ENCODE measurements around the gene ARPP21.
A peak's percentile ranks its signal among the peaks of the same experiment; 100 is the strongest.

ARPP21 gene

DNA sequence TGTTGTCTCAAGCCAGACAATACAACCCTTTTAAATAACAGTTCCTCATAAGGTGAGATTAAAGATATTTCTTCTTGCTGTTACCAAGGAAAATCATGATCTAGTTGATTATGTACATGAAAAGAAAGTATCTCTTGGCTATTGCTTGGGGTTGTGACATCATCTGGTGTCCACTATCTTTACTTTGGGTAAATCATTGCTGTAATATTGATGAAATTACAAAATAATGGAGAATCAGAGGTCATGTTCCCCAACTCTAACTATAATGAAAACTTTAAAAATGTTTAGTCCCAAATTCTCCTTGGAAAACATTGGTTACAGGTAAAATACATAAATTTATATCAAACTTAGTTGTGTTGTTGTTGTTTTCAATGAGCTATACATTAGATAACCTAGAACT, 142.2 kb downstream of the ARPP21 start:
- TF ChIP-seq GATA3 (IDR thresholded peaks at IDR 0.05; ENCODE audit: low read depth, low read length), result no peak

DNA sequence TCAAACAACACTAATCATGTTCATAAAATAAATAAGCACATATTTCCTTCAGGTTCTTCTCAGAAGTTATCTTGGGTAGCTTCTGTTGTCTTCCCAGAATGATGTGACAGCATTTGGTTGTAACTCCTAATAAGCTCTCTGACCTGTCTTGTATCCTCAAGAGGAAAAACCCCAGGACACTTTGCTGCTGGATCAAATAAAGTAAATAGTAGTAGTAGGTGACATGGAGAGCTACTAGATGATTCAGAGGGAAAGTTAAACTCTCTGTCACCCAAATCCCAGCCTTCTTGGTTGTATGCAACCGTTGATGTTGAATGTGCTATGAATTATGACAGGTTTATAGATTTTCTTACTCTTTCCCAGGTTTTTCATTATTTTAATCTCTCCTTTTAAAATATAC, 143.0 kb downstream of the ARPP21 start:
- TF ChIP-seq GATA3 (IDR thresholded peaks at IDR 0.05; ENCODE audit: low read depth, low read length), result no peak
- no peak for TF ChIP-seq GATA2 (IDR thresholded peaks at IDR 0.05; ENCODE audit: low read depth, low read length)

DNA sequence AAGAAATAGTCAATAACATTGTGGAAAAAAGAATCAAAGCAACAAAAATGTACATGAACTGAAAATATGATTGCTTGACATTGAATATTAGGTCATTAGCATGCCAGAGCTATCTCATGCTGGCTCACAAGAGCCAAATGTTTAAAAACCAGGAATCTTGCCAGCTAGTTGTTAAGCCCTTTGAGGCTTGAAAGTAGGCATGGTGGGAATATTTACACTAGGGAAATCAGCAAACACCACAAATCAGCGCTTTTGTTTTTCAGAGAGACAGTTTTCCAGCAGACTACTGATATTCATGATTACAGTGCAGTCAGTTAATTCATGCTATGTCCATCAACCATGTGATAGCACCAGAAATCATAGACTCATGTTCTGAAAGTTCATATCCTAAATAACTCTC, 144.8 kb downstream of the ARPP21 start:
- no peak for TF ChIP-seq GATA2 (IDR thresholded peaks at IDR 0.05; ENCODE audit: low read depth, low read length)
- TF ChIP-seq GATA3 (IDR thresholded peaks at IDR 0.05; ENCODE audit: low read depth, low read length), result no peak

DNA sequence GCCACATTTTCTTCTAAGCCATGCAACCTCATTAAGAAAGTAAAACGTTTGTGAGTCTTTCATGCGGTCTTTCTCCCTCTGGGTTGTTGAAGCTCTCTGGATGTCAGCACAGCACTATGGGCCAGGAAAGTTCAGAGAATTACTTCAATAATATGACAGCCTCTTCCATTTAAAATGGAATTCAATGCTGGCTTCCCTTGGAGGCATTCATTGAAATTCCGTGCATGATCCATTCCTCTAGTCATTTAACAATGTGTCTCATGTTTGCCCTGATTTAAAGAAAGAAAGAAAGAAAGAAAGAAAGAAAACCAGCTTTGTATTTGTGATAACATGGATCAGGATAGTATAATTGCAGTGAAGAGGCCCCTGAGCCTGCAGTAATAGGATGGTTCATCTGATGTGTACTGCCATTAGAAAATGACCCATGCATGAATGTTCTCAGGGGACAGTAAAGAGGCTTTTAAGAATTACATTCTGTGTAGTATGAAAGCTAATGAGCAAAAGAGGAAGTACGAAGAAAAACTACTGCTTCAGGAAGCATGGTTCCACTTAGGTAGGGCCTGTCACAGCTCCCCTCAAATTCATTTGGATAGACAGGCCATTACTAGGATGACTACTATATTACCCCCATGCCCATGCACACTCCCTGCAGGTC, 146.0 kb downstream of the ARPP21 start:
- TF ChIP-seq GATA2 (IDR thresholded peaks at IDR 0.05; ENCODE audit: low read depth, low read length) (no peak), GATA3 (IDR thresholded peaks at IDR 0.05; ENCODE audit: low read depth, low read length) (no peak)

DNA sequence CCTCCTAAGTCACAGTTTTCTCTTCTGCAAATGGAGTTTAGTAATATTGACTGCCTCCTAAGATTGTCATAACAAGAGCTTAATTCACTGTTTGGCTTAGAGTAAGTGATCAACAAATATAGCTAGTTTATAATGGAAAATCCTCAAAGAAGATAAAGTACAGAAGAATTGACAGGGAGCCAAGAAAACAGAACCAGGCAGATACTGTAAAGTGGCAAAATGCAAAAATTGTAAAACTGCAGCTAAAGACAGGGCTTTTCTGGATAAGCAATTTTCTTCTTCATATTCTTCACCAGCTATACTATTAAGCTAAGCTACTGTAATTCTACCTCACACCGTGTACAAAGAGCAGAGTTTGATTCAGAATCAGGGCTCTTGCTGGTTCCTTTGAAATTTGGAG, 148.6 kb downstream of the ARPP21 start:
- TF ChIP-seq GATA3 (IDR thresholded peaks at IDR 0.05; ENCODE audit: low read depth, low read length) (no peak), GATA2 (IDR thresholded peaks at IDR 0.05; ENCODE audit: low read depth, low read length) (no peak)

DNA sequence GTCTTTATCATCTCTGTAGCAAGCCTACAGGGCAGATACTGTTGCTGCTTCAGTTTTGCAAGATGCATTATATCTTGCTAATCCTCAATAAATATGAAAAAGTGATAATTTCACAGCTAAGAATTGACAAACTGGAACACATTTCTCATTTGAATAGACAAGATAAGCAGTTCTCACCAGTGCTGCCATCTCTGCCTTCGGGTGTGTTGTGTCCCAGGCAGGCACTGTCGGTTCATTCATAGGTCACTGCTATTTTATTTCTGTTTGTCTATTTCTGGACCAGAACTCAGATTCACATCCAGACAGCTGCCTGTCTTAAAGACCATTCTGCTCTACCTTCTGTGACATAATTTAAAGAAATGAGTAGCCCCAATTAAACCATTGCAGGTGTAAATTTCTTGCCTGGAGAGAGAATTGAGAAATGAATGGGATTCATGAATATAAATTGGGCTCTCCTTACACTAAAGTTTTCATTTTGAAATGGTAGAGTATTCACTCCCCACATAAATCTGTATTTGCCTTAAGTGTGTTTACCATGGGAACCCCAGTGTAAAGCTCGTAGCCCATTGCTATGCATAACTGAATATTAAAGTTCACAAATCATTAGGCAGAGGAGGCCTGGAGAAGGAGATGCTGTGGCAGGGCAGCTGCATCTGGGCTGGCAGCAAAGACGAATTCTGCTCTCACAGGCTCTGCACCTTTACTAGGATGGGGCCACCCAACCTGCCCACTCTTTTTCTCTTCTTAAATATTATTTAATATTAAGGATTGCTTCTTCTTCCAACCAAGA, 149.9 kb downstream of the ARPP21 start:
- TF ChIP-seq GATA2 (IDR thresholded peaks at IDR 0.05; ENCODE audit: low read depth, low read length), result peak; percentile 64
- no peak for TF ChIP-seq GATA3 (IDR thresholded peaks at IDR 0.05; ENCODE audit: low read depth, low read length)

DNA sequence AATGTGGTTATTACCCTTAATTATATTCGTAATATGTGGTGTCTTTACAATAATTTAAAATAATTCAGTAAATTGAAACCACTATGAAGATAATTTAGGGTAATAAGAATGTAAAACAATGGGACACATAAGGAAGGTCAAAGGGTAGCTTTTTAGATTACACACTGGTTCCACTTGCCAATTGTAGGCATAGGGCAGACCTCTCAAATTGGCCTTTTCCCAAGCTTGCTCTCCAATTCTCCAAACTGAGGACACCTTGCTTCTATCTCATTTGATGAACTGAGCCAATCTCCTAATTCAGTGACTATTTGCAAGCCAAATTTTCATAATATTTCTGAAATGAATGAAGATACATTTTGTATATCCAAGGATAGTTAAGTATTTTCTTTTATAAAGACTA, 151.4 kb downstream of the ARPP21 start:
- TF ChIP-seq GATA3 (IDR thresholded peaks at IDR 0.05; ENCODE audit: low read depth, low read length) (no peak), GATA2 (IDR thresholded peaks at IDR 0.05; ENCODE audit: low read depth, low read length) (no peak)

DNA sequence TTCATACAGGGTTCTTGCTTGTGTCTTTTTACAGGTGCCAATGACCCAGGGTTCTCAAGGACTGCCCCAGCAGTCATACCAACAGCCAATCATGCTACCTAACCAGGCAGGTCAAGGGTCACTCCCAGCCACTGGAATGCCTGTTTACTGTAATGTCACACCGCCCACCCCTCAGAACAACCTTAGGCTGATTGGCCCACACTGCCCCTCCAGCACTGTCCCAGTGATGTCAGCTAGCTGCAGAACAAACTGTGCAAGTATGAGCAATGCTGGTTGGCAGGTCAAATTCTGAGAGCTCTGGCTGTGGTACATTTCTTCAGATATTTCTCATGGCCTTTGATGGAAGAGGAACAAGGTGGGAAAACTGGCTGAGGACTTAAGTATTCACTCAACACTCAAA, 154.3 kb downstream of the ARPP21 start:
- TF ChIP-seq GATA3 (IDR thresholded peaks at IDR 0.05; ENCODE audit: low read depth, low read length) (no peak), GATA2 (IDR thresholded peaks at IDR 0.05; ENCODE audit: low read depth, low read length) (no peak)

DNA sequence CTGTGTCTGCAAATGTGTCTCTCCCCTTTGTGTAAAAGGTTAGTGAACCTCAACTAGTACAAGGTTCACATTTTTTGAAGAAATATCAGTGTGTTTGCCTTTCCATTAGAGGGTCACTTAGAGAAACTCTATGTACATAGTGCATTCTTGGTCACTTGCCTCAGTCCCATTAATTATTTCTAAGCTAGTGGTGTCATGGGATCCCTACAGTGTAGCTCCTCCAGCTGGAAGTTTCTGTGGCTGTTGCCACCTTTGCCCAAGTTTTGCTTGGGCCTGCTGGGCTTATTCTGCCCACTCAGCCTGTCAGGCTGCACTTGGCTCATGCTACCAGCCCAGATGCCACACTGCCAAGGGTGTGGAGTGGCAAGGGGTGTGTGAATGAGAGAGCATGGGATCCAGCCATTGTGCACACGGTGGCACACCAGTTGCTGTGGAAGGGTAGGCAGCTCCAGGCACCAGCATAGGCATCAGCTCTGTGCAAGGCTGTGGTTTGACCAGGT, 161.7 kb downstream of the ARPP21 start:
- TF ChIP-seq GATA2 (IDR thresholded peaks at IDR 0.05; ENCODE audit: low read depth, low read length) (no peak), GATA3 (IDR thresholded peaks at IDR 0.05; ENCODE audit: low read depth, low read length) (no peak)

DNA sequence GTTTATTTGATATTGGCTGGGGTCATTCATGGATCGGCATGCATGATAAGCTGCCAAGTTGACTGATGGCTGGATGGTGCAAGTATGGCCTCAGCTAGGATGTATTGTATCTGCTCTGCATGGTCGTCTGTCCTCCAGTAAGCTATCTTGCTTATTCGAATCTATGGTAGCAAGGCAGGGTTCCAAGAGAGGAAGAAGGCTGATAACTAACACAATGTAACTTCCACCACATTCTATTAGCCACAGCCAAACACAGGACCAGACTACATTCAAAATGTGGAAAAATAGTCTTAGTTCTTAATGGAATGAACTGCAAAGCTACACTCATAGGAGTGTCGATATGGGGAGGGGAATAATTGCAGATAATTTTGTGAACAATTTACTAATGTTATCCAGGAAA, 175.2 kb downstream of the ARPP21 start:
- TF ChIP-seq GATA3 (IDR thresholded peaks at IDR 0.05; ENCODE audit: low read depth, low read length), result no peak
- no peak for TF ChIP-seq GATA2 (IDR thresholded peaks at IDR 0.05; ENCODE audit: low read depth, low read length)

DNA sequence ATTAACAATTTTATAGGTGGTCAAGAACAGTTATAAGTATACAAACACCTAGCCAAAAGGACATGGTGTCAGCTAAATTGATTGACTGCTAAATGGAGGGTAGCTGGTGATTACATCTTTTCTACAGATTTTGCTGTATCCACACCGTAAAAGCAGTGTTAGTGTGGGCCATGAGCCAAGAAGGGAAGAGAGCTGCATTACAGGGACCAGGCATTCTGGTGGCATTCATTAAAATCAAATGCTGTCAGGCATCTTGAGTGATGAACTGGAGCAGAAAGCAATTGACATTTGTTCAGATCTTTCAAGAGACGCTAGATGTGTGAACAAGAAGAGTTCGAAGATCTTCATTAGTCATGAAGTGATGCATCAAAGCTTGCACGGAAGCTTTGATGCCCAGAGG, 177.9 kb downstream of the ARPP21 start:
- TF ChIP-seq GATA2 (IDR thresholded peaks at IDR 0.05; ENCODE audit: low read depth, low read length), result peak; percentile 57
- TF ChIP-seq GATA3 (IDR thresholded peaks at IDR 0.05; ENCODE audit: low read depth, low read length), result no peak

DNA sequence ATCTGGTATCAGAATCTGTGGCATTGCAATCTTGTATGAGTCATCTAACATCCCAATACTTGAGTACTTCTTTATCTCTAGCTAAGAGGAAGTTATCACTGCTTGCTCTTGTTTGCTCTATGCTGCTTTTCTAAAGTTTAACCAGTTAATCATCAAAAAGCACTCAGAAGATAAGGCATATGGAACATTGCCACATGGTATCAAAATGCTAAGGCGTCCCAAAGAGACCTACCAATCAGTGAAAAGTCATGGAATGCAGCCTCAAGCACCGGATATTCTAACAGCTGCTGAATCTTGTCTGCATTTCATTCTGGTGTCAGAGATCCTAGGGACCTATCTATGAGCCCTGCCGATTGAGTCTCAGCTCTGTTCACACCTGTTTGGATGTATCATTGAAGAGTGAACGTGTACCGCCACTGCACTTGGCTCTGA, 192.8 kb downstream of the ARPP21 start:
- TF ChIP-seq GATA3 (IDR thresholded peaks at IDR 0.05; ENCODE audit: low read depth, low read length) (no peak), GATA2 (IDR thresholded peaks at IDR 0.05; ENCODE audit: low read depth, low read length) (no peak)
